A673 (cell line): ENCODE measurements around the gene KRT14. TPM values are rescaled to one million over a fixed set of nuclear protein-coding genes. Genes with fewer than 3 reads are reported as not detected.
"Not testable (repeated sequence)": the region's sequence is repeated elsewhere in the genome, so short reads cannot be mapped to it uniquely, and the experiment has no call there.

Experiments used
- BruUV-seq: library from RNA; stranded (reverse); fragments of 400-500 nt; replicated peaks from 2 replicates; lab custom pipeline; 2021; lab: Mats Ljungman, UMichigan
- CTCF ChIA-PET: fragments of 300-600 bp; sonication (Branson Sonifier 250); formaldehyde crosslinking; loops from one replicate; lab custom pipeline; 2022; ENCODE audit warnings: antibody characterized with exemption; lab: Charles Lee
- POLR2A ChIA-PET: fragments of 300-600 bp; sonication (Branson Sonifier 250); formaldehyde crosslinking; loops from one replicate; lab custom pipeline; 2022; ENCODE audit warnings: antibody characterized with exemption; ENCODE audit not compliant: low non-redundant PET; lab: Charles Lee
- DNase-seq: peaks from one replicate; pipeline ENCODE4 v3.0.0-alpha.2; 2015; ENCODE audit warnings: low spot score
- H3K27ac ChIP-seq: fragments of 200-600 bp; sonication (generic); 2 replicates; pipeline ENCODE4 v1.5.1; 2016; ENCODE audit warnings: mixed run types, low read depth, mild to moderate bottlenecking, mixed read lengths, antibody characterized with exemption, low read length; ENCODE audit not compliant: poor library complexity, severe bottlenecking
- H3K27me3 ChIP-seq: fragments of 200-600 bp; sonication (generic); replicated peaks from 2 replicates; pipeline ENCODE4 v1.6.1; 2017; ENCODE audit warnings: mixed run types, low read depth, mild to moderate bottlenecking, mixed read lengths, antibody characterized with exemption, low read length; ENCODE audit not compliant: insufficient read depth, poor library complexity
- H3K36me3 ChIP-seq: fragments of 200-600 bp; sonication (generic); 2 replicates; pipeline ENCODE4 v1.6.1; 2016; ENCODE audit warnings: mixed run types, mild to moderate bottlenecking, mixed read lengths, antibody characterized with exemption, low read length; ENCODE audit not compliant: insufficient read depth, poor library complexity, severe bottlenecking
- H3K4me1 ChIP-seq: fragments of 200-600 bp; sonication (generic); 2 replicates; pipeline ENCODE4 v1.6.1; 2017; ENCODE audit warnings: mixed run types, mild to moderate bottlenecking, mixed read lengths, antibody characterized with exemption, low read length; ENCODE audit not compliant: insufficient read depth, poor library complexity, severe bottlenecking
- H3K4me3 ChIP-seq: fragments of 200-600 bp; sonication (generic); 2 replicates; pipeline ENCODE4 v1.5.1; 2016; ENCODE audit warnings: low read depth, mixed run types, mild to moderate bottlenecking, mixed read lengths, low read length; ENCODE audit not compliant: poor library complexity, severe bottlenecking
- H3K9me3 ChIP-seq: fragments of 200-600 bp; sonication (generic); 2 replicates; pipeline ENCODE4 v1.6.1; 2016; ENCODE audit warnings: mixed run types, low read depth, mild to moderate bottlenecking, mixed read lengths, antibody characterized with exemption, low read length; ENCODE audit not compliant: poor library complexity, severe bottlenecking
- CTCF ChIP-seq: fragments of 300-800, 200-600 bp; sonication (generic); conservative IDR thresholded peaks from 2 replicates; pipeline ENCODE4 v1.5.1; 2017; ENCODE audit warnings: low read depth, mild to moderate bottlenecking, antibody characterized with exemption, low read length, moderate library complexity, mixed read lengths
- EZH2 ChIP-seq: fragments of 200-600 bp; sonication (generic); IDR thresholded peaks from 2 replicates; pipeline ENCODE4 v1.6.1; 2017; ENCODE audit warnings: borderline replicate concordance, low read depth, mild to moderate bottlenecking, mixed read lengths, antibody characterized with exemption, low read length; ENCODE audit not compliant: poor library complexity, severe bottlenecking
- intact Hi-C: fragments of 100-400 bp; cut with micrococcal nuclease; formaldehyde crosslinking; loops from one replicate; pipeline ENCODE4 v1.10.0; 2022; ENCODE audit not compliant: unreplicated experiment
- total RNA-seq: library from RNA; stranded (reverse); gene quantifications from 2 replicates; pipeline ENCODE4 v1.2.3, GENCODE V29; 2021

Gene KRT14
- total RNA-seq, 1 experiment from 2014 or later: not detected

GRCh38 chr17:41631025-41631897 lies 44.6 kb upstream of the KRT14 start:
- ChIA-PET POLR2A (no interaction called here), CTCF (no interaction called here)
- H3K27me3 ChIP-seq: no peaks in the 10 kb centered on the region
- TF ChIP-seq EZH2 (no peak), CTCF (no peak)
- no peaks in the 10 kb centered on the region for H3K9me3 ChIP-seq
- no peaks in the 10 kb centered on the region for H3K36me3 ChIP-seq
- intact Hi-C loops: no loop called here
- no peak overlapping the region for H3K27ac ChIP-seq
- no peak overlapping the region for H3K4me3 ChIP-seq
- peaks cover 15% of the 10 kb centered on the region for H3K4me1 ChIP-seq
- no TSS peak for BruUV-seq
- no peak for DNase-seq

GRCh38 chr17:41629826-41630670 lies 43.4 kb upstream of the KRT14 start:
- H3K9me3 ChIP-seq: no peaks in the 10 kb centered on the region
- H3K36me3 ChIP-seq: no peaks in the 10 kb centered on the region
- H3K27me3 ChIP-seq: no peaks in the 10 kb centered on the region
- no peak for DNase-seq
- CTCF ChIA-PET: no interaction called here
- H3K27ac ChIP-seq: no peak overlapping the region
- H3K4me1 ChIP-seq: peaks cover 7% of the 10 kb centered on the region
- H3K4me3 ChIP-seq: no peak overlapping the region
- no peak for TF ChIP-seq EZH2
- no peak for TF ChIP-seq CTCF
- intact Hi-C loops: no loop called here
- POLR2A ChIA-PET: no interaction called here
- BruUV-seq: no TSS peak

- no peak overlapping the region for H3K4me3 ChIP-seq
- TF ChIP-seq CTCF (no peak), EZH2 (no peak)
- no peaks in the 10 kb centered on the region for H3K27me3 ChIP-seq
- no TSS peak for BruUV-seq
- H3K9me3 ChIP-seq: no peaks in the 10 kb centered on the region
- no peaks in the 10 kb centered on the region for H3K36me3 ChIP-seq
- no peak for DNase-seq
- H3K4me1 ChIP-seq: peaks cover under 1% of the 10 kb centered on the region
- no peak overlapping the region for H3K27ac ChIP-seq
- ChIA-PET POLR2A (no interaction called here), CTCF (no interaction called here)
- intact Hi-C loops: no loop called here
Observed at GRCh38 chr17:41629316-41629715, 42.6 kb upstream of the KRT14 start.

GRCh38 chr17:41628621-41629255 lies 42.0 kb upstream of the KRT14 start:
- H3K36me3 ChIP-seq, POLR2A ChIA-PET, CTCF ChIA-PET, BruUV-seq, DNase-seq, intact Hi-C loops, H3K27ac ChIP-seq, H3K4me1 ChIP-seq, H3K4me3 ChIP-seq, H3K9me3 ChIP-seq, H3K27me3 ChIP-seq: not testable (repeated sequence)

- H3K4me3 ChIP-seq, intact Hi-C loops, DNase-seq, POLR2A ChIA-PET, H3K36me3 ChIP-seq, H3K4me1 ChIP-seq, CTCF ChIA-PET, BruUV-seq, H3K27me3 ChIP-seq, H3K27ac ChIP-seq, H3K9me3 ChIP-seq: not testable (repeated sequence)
Observed at GRCh38 chr17:41628073-41628370, 41.3 kb upstream of the KRT14 start.
